Measurements from ENCODE around the gene CNTN5.

The CNTN5 gene

DNA sequence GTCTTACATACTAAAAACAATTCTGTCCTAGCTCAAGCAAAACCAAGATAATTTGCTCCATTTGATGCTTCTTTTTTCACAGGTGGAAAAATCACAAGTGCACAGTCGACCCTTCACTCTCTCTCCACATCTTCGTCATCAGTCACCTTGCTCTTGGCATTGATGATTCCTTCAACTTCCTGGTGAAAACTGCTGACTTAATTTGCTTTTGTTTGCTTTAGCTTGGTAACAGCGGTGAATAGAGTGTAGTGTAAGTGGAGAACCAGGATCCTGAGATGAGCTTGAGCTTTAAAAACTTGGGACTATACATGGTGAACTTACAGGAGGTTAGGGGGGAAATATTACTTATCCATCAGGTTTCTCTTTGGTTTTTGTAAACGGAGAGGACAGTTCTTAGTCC lies 1335.3 kb downstream of the CNTN5 start:
- DNase-seq = no peak

DNA sequence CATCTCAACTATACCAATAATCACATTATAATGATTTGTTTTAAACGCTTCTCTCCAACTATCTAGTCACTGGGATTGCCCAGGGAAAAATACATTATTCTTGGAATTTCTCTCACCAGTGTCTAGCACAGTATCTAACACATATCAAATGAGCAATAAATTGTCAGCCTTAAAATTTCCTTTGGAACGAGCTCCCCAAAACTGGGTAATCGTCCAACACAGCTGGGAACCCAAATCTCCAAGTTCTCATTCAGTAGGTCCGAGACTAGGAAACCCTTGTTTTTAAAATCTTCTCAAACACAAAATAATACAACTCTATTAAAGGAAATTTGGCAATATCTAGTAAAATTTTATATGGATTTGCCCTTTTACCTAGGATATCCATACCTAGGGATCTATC lies 1338.5 kb downstream of the CNTN5 start:
- DNase-seq = no peak

DNA sequence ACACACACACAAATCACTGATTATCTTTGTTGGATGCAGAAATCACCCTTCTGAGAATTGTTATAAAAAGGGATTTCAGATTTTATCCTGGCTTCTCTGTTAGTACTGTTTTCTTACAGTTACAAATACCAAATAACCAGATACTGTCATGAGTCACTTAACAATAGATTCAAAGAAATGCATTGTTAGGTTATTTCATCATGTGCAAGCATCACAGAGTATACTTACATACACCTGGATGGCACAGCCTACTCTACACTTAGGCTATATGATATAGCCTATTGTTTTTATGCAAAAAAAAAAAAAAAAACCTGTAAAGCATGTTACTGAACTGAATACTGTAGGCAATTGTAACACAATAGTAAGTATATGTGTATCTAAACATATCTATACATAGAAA lies 1347.1 kb downstream of the CNTN5 start:
- DNase-seq = no peak

DNA sequence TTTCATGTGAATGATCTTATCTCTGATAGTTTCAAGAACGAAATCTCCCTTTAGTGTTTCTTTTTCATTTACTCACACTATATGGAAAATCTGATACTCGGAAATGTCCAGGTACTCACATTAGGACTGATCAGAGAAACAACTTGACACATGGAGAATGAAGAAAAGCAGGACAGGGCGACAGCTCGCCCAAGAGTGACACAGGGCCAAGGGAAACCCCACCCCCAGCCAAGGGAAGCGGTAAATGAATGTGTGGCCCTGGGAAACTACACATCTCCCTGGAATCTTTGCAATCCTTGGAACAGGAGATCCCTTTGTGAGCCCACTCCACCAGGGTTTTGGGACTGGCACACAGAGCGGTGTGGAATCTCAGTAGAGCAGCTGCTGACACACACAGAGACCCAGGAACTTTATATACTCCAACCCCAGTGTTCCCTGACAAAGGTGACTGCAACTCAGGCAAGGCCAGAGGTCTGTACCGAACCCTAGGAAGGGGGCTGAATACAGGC lies 1362.7 kb downstream of the CNTN5 start:
- DNase-seq = no peak

- no peak for DNase-seq
These were observed 1375.5 kb downstream of the CNTN5 start for GRCh38 chr11:100396266-100396665.

DNA sequence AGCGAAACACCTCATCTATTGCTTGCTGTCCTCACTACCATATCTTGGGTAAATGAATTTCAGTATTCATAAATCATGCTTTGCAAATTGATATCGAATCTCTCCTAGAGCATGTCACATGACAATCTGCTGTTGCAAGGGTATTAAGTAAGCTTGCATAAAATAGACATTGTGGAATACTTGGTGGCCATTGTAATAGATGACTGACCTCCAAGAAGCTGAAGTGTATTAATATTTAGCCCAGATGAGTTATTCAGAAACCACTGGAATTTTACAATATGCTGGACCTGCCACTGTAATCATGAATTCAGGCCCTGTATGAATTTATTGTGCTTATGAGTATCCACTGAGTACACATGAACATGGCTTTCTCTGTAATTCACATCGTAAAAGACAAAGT lies 1376.7 kb downstream of the CNTN5 start:
- no peak for DNase-seq

GRCh38 chr11:100403816-100404215 lies 1383.1 kb downstream of the CNTN5 start:
- DNase-seq = no peak

- DNase-seq = no peak
These were observed 1384.2 kb downstream of the CNTN5 start for GRCh38 chr11:100404907-100405306.

All from activated CD4-positive, alpha-beta T cell treated with anti-CD3 and anti-CD28 coated beads, Interleukin-2, amount 50 U/mL, for 4 hours (primary cell).